HepG2 (cell line): ENCODE results near the gene ACSBG1. TPM values are rescaled to one million over a fixed set of nuclear protein-coding genes. Genes with fewer than 3 reads are reported as not detected.

Source experiments
- ATAC-seq: fragments of 200-7000 bp; cut with Tn5 transposase; 3 replicates; pipeline ENCODE4 v1.9.1; 2020; ENCODE audit warnings: mild to moderate bottlenecking, moderate library complexity
- BruUV-seq: library from RNA; stranded (reverse); fragments of 400-500 nt; replicated peaks from 2 replicates; lab custom pipeline; 2021; lab: Mats Ljungman, UMichigan
- CTCF ChIA-PET: fragments of 300-600 bp; formaldehyde crosslinking; extraction: SDS; loops from one replicate; lab custom pipeline; 2021; ENCODE audit warnings: low total read pairs, inconsistent platforms, low intra/inter-chr PET ratio; lab: Yijun Ruan, JAX
- POLR2A ChIA-PET: fragments of 350-600 bp; sonication (Branson Sonifier 250); formaldehyde crosslinking; loops from one replicate; lab custom pipeline; 2020; ENCODE audit warnings: antibody characterized with exemption, inconsistent platforms; lab: Yijun Ruan, JAX
- DNase-seq: peaks from one replicate; pipeline ENCODE4 v3.0.0-alpha.2; 2015; ENCODE audit warnings: low spot score
- FAIRE-seq: peaks from 3 replicates; lab custom pipeline; 2011; peaks lifted over from hg19 to GRCh38; lab: Jason Lieb, UNC
- H2AFZ ChIP-seq: one replicate; pipeline ENCODE4 v1.6.1; 2011; ENCODE audit warnings: low read length, inconsistent platforms
- H3K27ac ChIP-seq: fragments of 300-600 bp; 3 replicates; pipeline ENCODE4 v1.8.0; 2011; ENCODE audit warnings: mixed run types, mild to moderate bottlenecking, mixed read lengths, low read length, inconsistent platforms; ENCODE audit not compliant: insufficient read depth; ENCODE audit errors: extremely low read length
- H3K27me3 ChIP-seq, 2 experiments: fragments of 200-600 bp in 1 of 2; 2 replicates in 1 of 2; 3 replicates in 1 of 2; pipeline versions ENCODE4 v1.6.0 to v1.8.0; 2011; ENCODE audit warnings: low read length in 2 of 2, mild to moderate bottlenecking in 2 of 2, moderate library complexity in 2 of 2, inconsistent platforms in 1 of 2; ENCODE audit not compliant: insufficient read depth in 2 of 2, control insufficient read depth in 1 of 2
- H3K36me3 ChIP-seq, 2 experiments: fragments of 200-600 bp in 1 of 2; replicated peaks in 1 of 2; 2 replicates in 1 of 2; 3 replicates in 1 of 2; pipeline versions ENCODE4 v1.5.1 to v1.8.0; 2011; ENCODE audit warnings: low read length in 2 of 2, inconsistent platforms in 1 of 2; ENCODE audit not compliant: insufficient read depth in 2 of 2, control insufficient read depth in 1 of 2
- H3K4me1 ChIP-seq: 2 replicates; pipeline ENCODE4 v1.5.1; 2012; ENCODE audit warnings: low read length, inconsistent platforms; ENCODE audit not compliant: insufficient read depth
- H3K4me2 ChIP-seq: 2 replicates; pipeline ENCODE4 v1.6.0; 2011; ENCODE audit warnings: low read depth, low read length, inconsistent platforms
- H3K4me3 ChIP-seq, 3 experiments: fragments of 200-600 bp in 1 of 3; sonication (generic), shearing (Covaris generic) in 1 of 3; replicated peaks in 1 of 3; 2 replicates each; pipeline ENCODE4 v1.5.1; 2011 to 2016; ENCODE audit warnings: low read length in 3 of 3, inconsistent platforms in 2 of 3, low read depth in 2 of 3, mild to moderate bottlenecking in 2 of 3, control low read depth in 1 of 3, mixed read lengths in 1 of 3; ENCODE audit not compliant: insufficient read depth in 1 of 3
- H3K79me2 ChIP-seq: one replicate; pipeline ENCODE4 v1.6.1; 2011; ENCODE audit warnings: low read length, inconsistent platforms; ENCODE audit not compliant: insufficient read depth
- H3K9ac ChIP-seq: 2 replicates; pipeline ENCODE4 v1.6.0; 2011; ENCODE audit warnings: mild to moderate bottlenecking, low read depth, low read length, inconsistent platforms; ENCODE audit not compliant: insufficient read depth
- H3K9me3 ChIP-seq: 2 replicates; pipeline ENCODE4 v1.5.1; 2012; ENCODE audit warnings: mild to moderate bottlenecking, low read length
- H4K20me1 ChIP-seq: 2 replicates; pipeline ENCODE4 v1.6.0; 2011; ENCODE audit warnings: inconsistent platforms, mild to moderate bottlenecking, low read length, moderate library complexity; ENCODE audit not compliant: insufficient read depth
- BORCS8-MEF2B ChIP-seq: sonication (generic); formaldehyde crosslinking; IDR thresholded peaks from 2 replicates; pipeline ENCODE4 v1.8.0; 2022; ENCODE audit warnings: mild to moderate bottlenecking, missing genetic modification reagents
- KAT8 ChIP-seq: IDR thresholded peaks from 2 replicates; pipeline ENCODE4 v1.6.1; 2016; ENCODE audit warnings: missing genetic modification reagents, missing compliant biosample characterization
- MED13 ChIP-seq: sonication (generic); formaldehyde crosslinking; IDR thresholded peaks from 2 replicates; pipeline ENCODE4 v1.5.0; 2020; ENCODE audit warnings: missing genetic modification reagents
- TEAD3 ChIP-seq: optimal IDR thresholded peaks from 2 replicates; pipeline ENCODE3; 2016; ENCODE audit warnings: borderline replicate concordance
- ZNF235 ChIP-seq: sonication (generic); formaldehyde crosslinking; IDR thresholded peaks from 2 replicates; pipeline ENCODE4 v1.8.1; 2023; ENCODE audit warnings: mild to moderate bottlenecking, missing genetic modification reagents, borderline replicate concordance
- WGBS: methylation state at CpG from one replicate; pipeline ENCODE4 v1.1.6; 2017; ENCODE audit warnings: low lambda C conversion rate; 5-methylcytosine and 5-hydroxymethylcytosine counted together
- in situ Hi-C: cut with HindIII; loops from 2 replicates; pipeline ENCODE4 v1.10.0; 2017; ENCODE audit warnings: low pct_unique_long_range_greater_than_20kb; ENCODE audit not compliant: extremely low pct_ligation_motif_present
- intact Hi-C: fragments of 100-400 bp; cut with micrococcal nuclease; formaldehyde crosslinking; loops from one replicate; pipeline ENCODE4 v1.10.0; 2022; ENCODE audit not compliant: unreplicated experiment
- polyA plus RNA-seq, 8 experiments: library from polyadenylated mRNA; depleted of rRNA in 3 of 8; stranded (reverse) in 7 of 8; unstranded in 1 of 8; fragments of >200 nt; fragmentation: Illumina TruSeq in 4 of 8; extraction: Trizol in 4 of 8; gene quantifications; 2 replicates each; pipeline versions ENCODE4 v1.2.1 to v1.2.3, GENCODE V29; 2011 to 2016; ENCODE audit warnings: low read depth in 4 of 8, missing spikeins in 1 of 8, mixed read lengths in 1 of 8; ENCODE audit not compliant: insufficient read depth in 1 of 8
- total RNA-seq, 5 experiments: library from RNA; depleted of rRNA; stranded (reverse); fragments of >200 nt; fragmentation: Illumina TruSeq; extraction: Trizol; gene quantifications; 2 replicates each; pipeline ENCODE4 v1.2.3, GENCODE V29; 2016; ENCODE audit warnings: low read depth in 1 of 5
- TF ChIP-seq, protein P1 (sequence below): sonication (generic); formaldehyde crosslinking; IDR thresholded peaks from 2 replicates; pipeline ENCODE4 v1.5.1; 2020; ENCODE audit warnings: mild to moderate bottlenecking, missing genetic modification reagents
- TF ChIP-seq, protein P2 (sequence below): sonication (generic); formaldehyde crosslinking; IDR thresholded peaks from 2 replicates; pipeline ENCODE4 v1.5.0; 2020; ENCODE audit warnings: missing genetic modification reagents

ACSBG1 gene
- total and polyA plus RNA-seq, 2 of the 13 experiments (the other 11 are each of a cell fraction or from before 2014, with no cell fraction given): 0.35 to 0.81 TPM

DNA sequence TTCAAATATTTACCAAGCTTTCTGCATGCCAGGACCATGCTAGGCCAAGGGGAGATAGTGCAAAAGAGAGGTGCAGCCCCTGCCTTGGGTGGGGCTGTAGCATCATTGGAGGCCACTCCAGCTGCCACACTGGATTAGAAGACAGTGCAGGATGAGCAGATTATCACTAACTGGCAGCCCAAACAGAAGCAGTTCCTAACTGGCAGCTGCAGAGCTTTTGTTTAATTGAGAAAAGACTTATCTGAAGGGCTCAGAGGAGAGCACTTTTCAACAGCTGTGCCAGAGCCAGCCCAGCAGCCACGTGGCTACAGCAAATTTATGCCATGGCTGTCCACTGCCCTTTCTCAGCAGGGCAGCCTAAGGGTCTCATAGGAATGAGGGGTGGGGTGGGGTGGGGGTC is 13.5 kb upstream of the ACSBG1 start:
- no peak for FAIRE-seq
- 0% methylated on average over 1 of the region's 1 CpG for WGBS
- ChIA-PET CTCF (no interaction called here), POLR2A (no interaction called here)
- ATAC-seq: no peak
- no peaks in the 10 kb centered on the region for H3K79me2 ChIP-seq
- no peaks in the 10 kb centered on the region for H3K36me3 ChIP-seq
- in situ Hi-C loops (loop anchor here (25.0 kb wide), 1 partner anchor 286 kb away; no protein-coding TSS in a partner anchor), intact Hi-C loops (no loop called here)
- H2AFZ ChIP-seq: no peak overlapping the region
- H3K4me1 ChIP-seq: peaks cover 21% of the 10 kb centered on the region
- H3K9me3 ChIP-seq: no peaks in the 10 kb centered on the region
- H3K9ac ChIP-seq: no peak overlapping the region
- H3K27ac ChIP-seq: no peak overlapping the region
- no peak for DNase-seq
- H3K4me2 ChIP-seq: no peak overlapping the region
- H4K20me1 ChIP-seq: no peaks in the 10 kb centered on the region
- no TSS peak for BruUV-seq
- H3K4me3 ChIP-seq: no peak overlapping the region
- TF ChIP-seq ZNF235 (CRISPR knock-in tag) (no peak), MED13 (CRISPR knock-in tag) (no peak), BORCS8-MEF2B (no peak), KAT8 (no peak), TEAD3 (CRISPR knock-in tag) (no peak)
- TF ChIP-seq, protein P1, sequence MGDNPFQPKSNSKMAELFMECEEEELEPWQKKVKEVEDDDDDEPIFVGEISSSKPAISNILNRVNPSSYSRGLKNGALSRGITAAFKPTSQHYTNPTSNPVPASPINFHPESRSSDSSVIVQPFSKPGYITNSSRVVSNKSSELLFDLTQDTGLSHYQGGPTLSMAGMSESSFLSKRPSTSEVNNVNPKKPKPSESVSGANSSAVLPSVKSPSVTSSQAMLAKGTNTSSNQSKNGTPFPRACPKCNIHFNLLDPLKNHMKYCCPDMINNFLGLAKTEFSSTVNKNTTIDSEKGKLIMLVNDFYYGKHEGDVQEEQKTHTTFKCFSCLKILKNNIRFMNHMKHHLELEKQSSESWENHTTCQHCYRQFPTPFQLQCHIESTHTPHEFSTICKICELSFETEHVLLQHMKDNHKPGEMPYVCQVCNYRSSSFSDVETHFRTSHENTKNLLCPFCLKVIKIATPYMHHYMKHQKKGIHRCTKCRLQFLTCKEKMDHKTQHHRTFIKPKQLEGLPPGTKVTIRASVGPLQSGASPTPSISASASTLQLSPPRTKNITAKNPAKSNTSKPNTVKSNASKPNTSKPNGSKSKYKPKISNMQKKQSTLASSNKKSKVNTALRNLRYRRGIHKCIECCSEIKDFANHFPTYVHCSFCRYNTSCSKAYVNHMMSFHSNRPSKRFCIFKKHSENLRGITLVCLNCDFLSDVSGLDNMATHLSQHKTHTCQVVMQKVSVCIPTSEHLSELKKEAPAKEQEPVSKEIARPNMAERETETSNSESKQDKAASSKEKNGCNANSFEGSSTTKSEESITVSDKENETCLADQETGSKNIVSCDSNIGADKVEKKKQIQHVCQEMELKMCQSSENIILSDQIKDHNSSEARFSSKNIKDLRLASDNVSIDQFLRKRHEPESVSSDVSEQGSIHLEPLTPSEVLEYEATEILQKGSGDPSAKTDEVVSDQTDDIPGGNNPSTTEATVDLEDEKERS: no peak
- TF ChIP-seq, protein P2, sequence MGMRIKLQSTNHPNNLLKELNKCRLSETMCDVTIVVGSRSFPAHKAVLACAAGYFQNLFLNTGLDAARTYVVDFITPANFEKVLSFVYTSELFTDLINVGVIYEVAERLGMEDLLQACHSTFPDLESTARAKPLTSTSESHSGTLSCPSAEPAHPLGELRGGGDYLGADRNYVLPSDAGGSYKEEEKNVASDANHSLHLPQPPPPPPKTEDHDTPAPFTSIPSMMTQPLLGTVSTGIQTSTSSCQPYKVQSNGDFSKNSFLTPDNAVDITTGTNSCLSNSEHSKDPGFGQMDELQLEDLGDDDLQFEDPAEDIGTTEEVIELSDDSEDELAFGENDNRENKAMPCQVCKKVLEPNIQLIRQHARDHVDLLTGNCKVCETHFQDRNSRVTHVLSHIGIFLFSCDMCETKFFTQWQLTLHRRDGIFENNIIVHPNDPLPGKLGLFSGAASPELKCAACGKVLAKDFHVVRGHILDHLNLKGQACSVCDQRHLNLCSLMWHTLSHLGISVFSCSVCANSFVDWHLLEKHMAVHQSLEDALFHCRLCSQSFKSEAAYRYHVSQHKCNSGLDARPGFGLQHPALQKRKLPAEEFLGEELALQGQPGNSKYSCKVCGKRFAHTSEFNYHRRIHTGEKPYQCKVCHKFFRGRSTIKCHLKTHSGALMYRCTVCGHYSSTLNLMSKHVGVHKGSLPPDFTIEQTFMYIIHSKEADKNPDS (CRISPR knock-in tag): no peak
- no peaks in the 10 kb centered on the region for H3K27me3 ChIP-seq
